Stomach (tissue), 4 donors: ENCODE data around the gene MPV17L2.

Source experiments
- CTCF ChIP-seq, 7 experiments: fragments of 450-650 bp in 4 of 7; fragments of 200-600 bp in 3 of 7; sonication (generic) in 3 of 7; IDR thresholded peaks; one replicate each; pipeline ENCODE4 v1.5.1; 2016 to 2019; ENCODE audit warnings: antibody characterized with exemption in 7 of 7, control low read depth in 2 of 7, mild to moderate bottlenecking in 1 of 7
- POLR2A ChIP-seq, 4 donors: fragments of 450-650 bp; IDR thresholded peaks; one replicate each; pipeline ENCODE4 v1.6.1; 2016; ENCODE audit warnings: antibody characterized with exemption in 4 of 4, control low read depth in 2 of 4, mild to moderate bottlenecking in 1 of 4, moderate library complexity in 1 of 4
- POLR2AphosphoS5 ChIP-seq, 3 donors: sonication (generic); formaldehyde crosslinking; IDR thresholded peaks; one replicate each; pipeline ENCODE4 v1.6.1; 2016; ENCODE audit warnings: antibody characterized with exemption in 3 of 3

GRCh38 chr19:18220632-18221275, 27.7 kb downstream of the MPV17L2 start:
- TF ChIP-seq CTCF (IDR thresholded peaks at IDR 0.05) (no peak), POLR2A (IDR thresholded peaks at IDR 0.05) (no peak), POLR2AphosphoS5 (IDR thresholded peaks at IDR 0.05) (no peak)
